Liver (tissue), 9 donors: ENCODE results near the gene ERC1. TPM values are rescaled to one million over a fixed set of nuclear protein-coding genes. Genes with fewer than 3 reads are reported as not detected.

ENCODE experiments used
- DNase-seq: peaks from one replicate; pipeline ENCODE4 v3.0.0-alpha.2; 2017; ENCODE audit warnings: low spot score
- H3K27ac ChIP-seq, 2 donors: one replicate each; pipeline ENCODE4 v1.7.0; 2013; ENCODE audit warnings: inconsistent platforms in 2 of 2, low read length in 2 of 2, control low read depth in 1 of 2, low read depth in 1 of 2, mild to moderate bottlenecking in 1 of 2
- H3K27me3 ChIP-seq, 4 donors: one replicate each; pipeline versions ENCODE4 v1.6.1 to v1.7.0; 2013; ENCODE audit warnings: low read length in 3 of 4, inconsistent platforms in 1 of 4, mild to moderate bottlenecking in 1 of 4, moderate library complexity in 1 of 4; ENCODE audit not compliant: control insufficient read depth in 4 of 4, insufficient read depth in 4 of 4
- H3K36me3 ChIP-seq, 4 donors: one replicate each; pipeline versions ENCODE4 v1.6.1 to v1.7.0; 2013; ENCODE audit warnings: low read length in 3 of 4, mild to moderate bottlenecking in 3 of 4, low read depth in 1 of 4, moderate library complexity in 1 of 4; ENCODE audit not compliant: control insufficient read depth in 4 of 4, insufficient read depth in 3 of 4
- H3K4me1 ChIP-seq, 4 donors: one replicate each; pipeline versions ENCODE4 v1.6.1 to v1.7.0; 2013; ENCODE audit warnings: low read length in 3 of 4, mild to moderate bottlenecking in 3 of 4, moderate library complexity in 1 of 4; ENCODE audit not compliant: control insufficient read depth in 4 of 4, insufficient read depth in 4 of 4
- H3K4me3 ChIP-seq, 3 donors: one replicate each; pipeline versions ENCODE4 v1.6.1 to v1.7.0; 2013; ENCODE audit warnings: low read length in 3 of 3, control low read depth in 1 of 3, low read depth in 1 of 3, mild to moderate bottlenecking in 1 of 3
- H3K9ac ChIP-seq, 2 donors: one replicate each; pipeline ENCODE4 v1.7.0; 2013; ENCODE audit warnings: low read length in 2 of 2, mild to moderate bottlenecking in 2 of 2, moderate library complexity in 2 of 2, control low read depth in 1 of 2, low read depth in 1 of 2
- H3K9me3 ChIP-seq, 4 donors: one replicate each; pipeline versions ENCODE4 v1.6.1 to v1.7.0; 2013; ENCODE audit warnings: low read length in 3 of 4; ENCODE audit not compliant: control insufficient read depth in 4 of 4
- ATF3 ChIP-seq: IDR thresholded peaks from 2 replicates; pipeline ENCODE4 v1.6.1; 2016; ENCODE audit warnings: antibody characterized with exemption
- CTCF ChIP-seq: fragments of 150-350 bp; IDR thresholded peaks from 2 replicates; pipeline ENCODE4 v1.5.1; 2017; ENCODE audit warnings: improper control_type of control experiment, low read depth, low read length; ENCODE audit not compliant: missing input control
- EGR1 ChIP-seq, 2 donors: IDR thresholded peaks; 2 replicates each; pipeline ENCODE4 v1.6.1; 2016 to 2018; ENCODE audit warnings: antibody characterized with exemption in 2 of 2, low read depth in 2 of 2
- FOXA1 ChIP-seq: IDR thresholded peaks from 2 replicates; pipeline ENCODE4 v1.6.1; 2016; ENCODE audit warnings: antibody characterized with exemption
- FOXA2 ChIP-seq: IDR thresholded peaks from 2 replicates; pipeline ENCODE4 v1.6.1; 2016; ENCODE audit warnings: antibody characterized with exemption
- GABPA ChIP-seq, 2 donors: IDR thresholded peaks in 1 of 2; conservative IDR thresholded peaks in 1 of 2; 2 replicates each; pipeline ENCODE4 v1.6.1; 2016; ENCODE audit warnings: antibody characterized with exemption in 2 of 2, mild to moderate bottlenecking in 1 of 2, moderate library complexity in 1 of 2
- HNF4A ChIP-seq, 2 donors: conservative IDR thresholded peaks; 2 replicates each; pipeline ENCODE4 v1.6.1; 2016; ENCODE audit warnings: antibody characterized with exemption in 2 of 2, mild to moderate bottlenecking in 2 of 2
- HNF4G ChIP-seq: IDR thresholded peaks from 2 replicates; pipeline ENCODE4 v1.6.1; 2016; ENCODE audit warnings: antibody characterized with exemption
- JUND ChIP-seq, 2 donors: IDR thresholded peaks; 2 replicates each; pipeline ENCODE4 v1.6.1; 2016; ENCODE audit warnings: antibody characterized with exemption in 2 of 2
- MAX ChIP-seq: IDR thresholded peaks from 2 replicates; pipeline ENCODE4 v1.6.1; 2016; ENCODE audit warnings: antibody characterized with exemption
- NR2F2 ChIP-seq: IDR thresholded peaks from 2 replicates; pipeline ENCODE4 v1.6.1; 2016; ENCODE audit warnings: antibody characterized with exemption
- RAD21 ChIP-seq, 2 donors: IDR thresholded peaks; 2 replicates each; pipeline ENCODE4 v1.6.1; 2016; ENCODE audit warnings: antibody characterized with exemption in 2 of 2, mild to moderate bottlenecking in 2 of 2
- REST ChIP-seq: IDR thresholded peaks from 2 replicates; pipeline ENCODE4 v1.6.1; 2016; ENCODE audit warnings: antibody characterized with exemption, mild to moderate bottlenecking
- RXRA ChIP-seq, 2 donors: IDR thresholded peaks; 2 replicates each; pipeline ENCODE4 v1.6.1; 2017 to 2018; ENCODE audit warnings: antibody characterized with exemption in 2 of 2, mild to moderate bottlenecking in 1 of 2
- SP1 ChIP-seq: IDR thresholded peaks from 2 replicates; pipeline ENCODE4 v1.6.1; 2018; ENCODE audit warnings: antibody characterized with exemption, mild to moderate bottlenecking
- TAF1 ChIP-seq: conservative IDR thresholded peaks from 2 replicates; pipeline ENCODE4 v1.6.1; 2016; ENCODE audit warnings: antibody characterized with exemption, mild to moderate bottlenecking
- YY1 ChIP-seq: IDR thresholded peaks from 2 replicates; pipeline ENCODE4 v1.6.1; 2016; ENCODE audit warnings: antibody characterized with exemption, mild to moderate bottlenecking
- ZBTB33 ChIP-seq: IDR thresholded peaks from 2 replicates; pipeline ENCODE4 v1.6.1; 2016; ENCODE audit warnings: antibody characterized with exemption
- WGBS: extraction: QIAGEN DNeasy Blood & Tissue Kit; methylation state at CpG from one replicate; pipeline ENCODE4 v1.1.7; 2013; 5-methylcytosine and 5-hydroxymethylcytosine counted together
- polyA plus RNA-seq, 2 donors: library from polyadenylated mRNA; stranded (reverse) in 1 of 2; unstranded in 1 of 2; fragments of 200-250 nt in 1 of 2; fragments of >200 nt in 1 of 2; fragmentation: Nextera tagmentation in 1 of 2; extraction: Ambion mirVana in 1 of 2; gene quantifications; one replicate each; pipeline versions ENCODE4 v1.2.1 to v1.2.3, GENCODE V29; 2013 to 2015
- total RNA-seq, 2 donors: library from RNA; depleted of rRNA; stranded (reverse); fragments of >200 nt; gene quantifications; one replicate each; pipeline ENCODE4 v1.2.3, GENCODE V29; 2014
- donor health status: healthy.
- donor health status: healthy.
- donor health status: healthy.
- donor health status: healthy.
- donor health status: healthy.

Gene ERC1
- total and polyA plus RNA-seq, 4 donors = 6.2 to 50.2 (median 10.3) TPM

GRCh38 chr12:981176-981828, 9.7 kb upstream of the ERC1 start (continued):
- TF ChIP-seq REST = no peak

- H3K27ac ChIP-seq = no peak overlapping the region
- no peaks in the 10 kb centered on the region for H3K27me3 ChIP-seq
- no peaks in the 10 kb centered on the region for H3K4me1 ChIP-seq
- no peaks in the 10 kb centered on the region for H3K36me3 ChIP-seq
- H3K9me3 ChIP-seq = no peaks in the 10 kb centered on the region
- no peak for DNase-seq
- H3K4me3 ChIP-seq = no peak overlapping the region
- no peak for TF ChIP-seq RXRA (IDR thresholded peaks at IDR 0.05)
- 93% methylated on average over 3 of the region's 3 CpGs for WGBS
- H3K9ac ChIP-seq = no peak overlapping the region
Measured at GRCh38 chr12:981961-982360, 9.1 kb upstream of the ERC1 start.

GRCh38 chr12:988646-989045, 2.4 kb upstream of the ERC1 start:
- no peaks in the 10 kb centered on the region for H3K36me3 ChIP-seq
- TF ChIP-seq HNF4A (conservative IDR thresholded peaks at IDR 0.05) = no peak
- TF ChIP-seq EGR1 (IDR thresholded peaks at IDR 0.05; ENCODE audit: low read depth in 2 of 2) = no peak
- no peak for TF ChIP-seq YY1
- no peak for TF ChIP-seq TAF1
- no peak for TF ChIP-seq FOXA2
- TF ChIP-seq ATF3 = no peak
- no peak for TF ChIP-seq GABPA (IDR thresholded peaks at IDR 0.05 in 1 of 2, conservative IDR thresholded peaks at IDR 0.05 in 1 of 2)
- TF ChIP-seq FOXA1 = no peak
- no peak for TF ChIP-seq CTCF
- no peak for TF ChIP-seq ZBTB33
- TF ChIP-seq HNF4G = no peak
- TF ChIP-seq REST = no peak
- TF ChIP-seq RAD21 (IDR thresholded peaks at IDR 0.05) = no peak
- TF ChIP-seq RXRA (IDR thresholded peaks at IDR 0.05) = no peak
- no peak for TF ChIP-seq SP1
- TF ChIP-seq JUND (IDR thresholded peaks at IDR 0.05) = no peak
- no peak for TF ChIP-seq NR2F2
- no peak for TF ChIP-seq MAX
- WGBS = 80% methylated on average over 4 of the region's 4 CpGs
- DNase-seq = no peak
- H3K9ac ChIP-seq = no peak overlapping the region
- H3K4me1 ChIP-seq = peaks cover 0 to 24% (median 18%) of the 10 kb centered on the region in 4 donors
- H3K9me3 ChIP-seq = no peaks in the 10 kb centered on the region
- H3K4me3 ChIP-seq = no peak overlapping the region
- H3K27me3 ChIP-seq = no peaks in the 10 kb centered on the region
- H3K27ac ChIP-seq = no peak overlapping the region
